GM23338 (cell line): ENCODE measurements around the gene ZNF687. TPM values are rescaled to one million over a fixed set of nuclear protein-coding genes. Genes with fewer than 3 reads are reported as not detected.

Experiments used
- ATAC-seq: fragments of 200-7000 bp; cut with Tn5 transposase; 3 replicates; pipeline ENCODE4 v1.9.1; 2020
- DNase-seq: peaks from one replicate; pipeline ENCODE4 v3.0.0-alpha.2; 2015; ENCODE audit warnings: low spot score
- H2AFZ ChIP-seq: fragments of 200-600 bp; sonication (generic); 2 replicates; pipeline ENCODE4 v1.8.0; 2016; ENCODE audit warnings: antibody characterized with exemption, mild to moderate bottlenecking, moderate library complexity
- H3F3A ChIP-seq: fragments of 200-600 bp; sonication (generic); replicated peaks from 2 replicates; pipeline ENCODE4 v1.8.0; 2017; ENCODE audit warnings: antibody characterized with exemption, mixed run types, low read depth
- H3K27ac ChIP-seq: fragments of 200-600 bp; sonication (generic); 2 replicates; pipeline ENCODE4 v1.6.1; 2016; ENCODE audit warnings: low read depth
- H3K27me3 ChIP-seq: fragments of 200-600 bp; sonication (generic); 2 replicates; pipeline ENCODE4 v1.8.0; 2016; ENCODE audit warnings: mild to moderate bottlenecking, mixed run types, moderate library complexity; ENCODE audit not compliant: insufficient read depth
- H3K36me3 ChIP-seq: fragments of 200-600 bp; sonication (generic); 2 replicates; pipeline ENCODE4 v1.8.0; 2016; ENCODE audit warnings: mild to moderate bottlenecking; ENCODE audit not compliant: insufficient read depth
- H3K4me1 ChIP-seq: fragments of 200-600 bp; sonication (generic); 2 replicates; pipeline ENCODE4 v1.8.0; 2016; ENCODE audit warnings: mild to moderate bottlenecking, moderate library complexity; ENCODE audit not compliant: insufficient read depth
- H3K4me2 ChIP-seq: fragments of 200-600 bp; sonication (generic); 2 replicates; pipeline ENCODE4 v1.7.1; 2017; ENCODE audit warnings: mixed run types
- H3K4me3 ChIP-seq: fragments of 200-600 bp; sonication (generic); 2 replicates; pipeline ENCODE4 v1.6.1; 2016; ENCODE audit warnings: mixed run types
- H3K79me2 ChIP-seq: fragments of 200-600 bp; sonication (generic); replicated peaks from 2 replicates; pipeline ENCODE4 v1.8.0; 2017; ENCODE audit warnings: mild to moderate bottlenecking; ENCODE audit not compliant: insufficient read depth
- H3K9me2 ChIP-seq: fragments of 200-600 bp; sonication (generic); 2 replicates; pipeline ENCODE4 v1.8.0; 2017; ENCODE audit not compliant: insufficient read depth
- H4K20me1 ChIP-seq: fragments of 200-600 bp; sonication (generic); replicated peaks from 2 replicates; pipeline ENCODE4 v1.8.0; 2017; ENCODE audit warnings: mild to moderate bottlenecking; ENCODE audit not compliant: insufficient read depth
- H3K27ac Mint-ChIP-seq: 2 replicates; pipeline ENCODE4 v1.8.0; 2020; ENCODE audit warnings: inconsistent platforms, mild to moderate bottlenecking, moderate library complexity, mixed read lengths
- H3K27me3 Mint-ChIP-seq: 3 replicates; pipeline ENCODE4 v1.8.0; 2022; ENCODE audit warnings: low read depth, mild to moderate bottlenecking, moderate library complexity, mixed read lengths, inconsistent platforms; ENCODE audit not compliant: insufficient read depth, poor library complexity
- H3K36me3 Mint-ChIP-seq: 3 replicates; pipeline ENCODE4 v1.8.0; 2021; ENCODE audit warnings: low read depth, mild to moderate bottlenecking, inconsistent platforms, moderate library complexity, mixed read lengths
- H3K4me1 Mint-ChIP-seq: 3 replicates; pipeline ENCODE4 v1.8.0; 2020; ENCODE audit warnings: mild to moderate bottlenecking, inconsistent platforms, mixed read lengths
- H3K4me3 Mint-ChIP-seq: 3 replicates; pipeline ENCODE4 v1.8.0; 2021; ENCODE audit warnings: moderate library complexity, mild to moderate bottlenecking, inconsistent platforms, mixed read lengths
- H3K9me3 Mint-ChIP-seq: 3 replicates; pipeline ENCODE4 v1.8.0; 2020; ENCODE audit warnings: moderate library complexity, mild to moderate bottlenecking, inconsistent platforms, mixed read lengths
- CREB1 ChIP-seq: fragments of 250-450 bp; sonication (Bioruptor Pico); IDR thresholded peaks from 2 replicates; pipeline ENCODE4 v1.5.0; 2020; ENCODE audit warnings: low read depth, mild to moderate bottlenecking, moderate library complexity
- EZH2 ChIP-seq: fragments of 200-600 bp; sonication (generic); IDR thresholded peaks from one replicate; pipeline ENCODE4 v1.8.0; 2017; ENCODE audit warnings: antibody characterized with exemption, mild to moderate bottlenecking, low read depth; ENCODE audit not compliant: unreplicated experiment
- EZH2phosphoT487 ChIP-seq: fragments of 200-600 bp; sonication (generic); IDR thresholded peaks from one replicate; pipeline ENCODE4 v1.8.1; 2018; ENCODE audit warnings: antibody characterized with exemption; ENCODE audit not compliant: unreplicated experiment
- JUNB ChIP-seq: IDR thresholded peaks from one replicate; pipeline ENCODE4 v1.6.1; 2016; ENCODE audit warnings: antibody characterized with exemption; ENCODE audit not compliant: unreplicated experiment
- NANOG ChIP-seq: IDR thresholded peaks from 2 replicates; pipeline ENCODE4 v1.6.1; 2016; ENCODE audit warnings: antibody characterized with exemption, borderline replicate concordance
- POLR2AphosphoS5 ChIP-seq: IDR thresholded peaks from 2 replicates; pipeline ENCODE4 v1.6.1; 2016; ENCODE audit warnings: antibody characterized with exemption, low read depth
- STAT1 ChIP-seq: IDR thresholded peaks from one replicate; pipeline ENCODE4 v1.6.1; 2016; ENCODE audit warnings: antibody characterized with exemption; ENCODE audit not compliant: unreplicated experiment
- ZNF114 ChIP-seq: fragments of 250-450 bp; sonication (Bioruptor Pico); IDR thresholded peaks from 2 replicates; pipeline ENCODE4 v1.5.0; 2020; ENCODE audit warnings: mild to moderate bottlenecking, moderate library complexity
- ZNF331 ChIP-seq: fragments of 250-450 bp; sonication (Bioruptor Pico); IDR thresholded peaks from 2 replicates; pipeline ENCODE4 v1.5.0; 2020; ENCODE audit warnings: low read depth, mild to moderate bottlenecking, moderate library complexity
- polyA plus RNA-seq: library from polyadenylated mRNA; unstranded; fragments of >200 nt; fragmentation: Nextera tagmentation; extraction: Ambion mirVana; gene quantifications from 2 replicates; pipeline ENCODE4 v1.2.1, GENCODE V29; 2016
- total RNA-seq: library from RNA; depleted of rRNA; stranded (reverse); fragments of >200 nt; shearing (Covaris generic); gene quantifications from 2 replicates; pipeline ENCODE4 v1.2.3, GENCODE V29; 2014
- TF ChIP-seq, protein P1 (sequence below), 2 experiments: fragments of 200-600 bp in 1 of 2; sonication (generic) in 1 of 2; conservative IDR thresholded peaks; 2 replicates each; pipeline versions ENCODE4 v1.5.1 to v1.6.1; 2016 to 2017; ENCODE audit warnings: antibody characterized with exemption in 2 of 2, low read depth in 2 of 2, mild to moderate bottlenecking in 2 of 2, moderate library complexity in 1 of 2
- TF ChIP-seq, protein P2 (sequence below): IDR thresholded peaks from one replicate; pipeline ENCODE4 v1.6.1; 2018; ENCODE audit warnings: antibody characterized with exemption; ENCODE audit not compliant: unreplicated experiment
- TF ChIP-seq, protein P3 (sequence below): fragments of 250-450 bp; sonication (Bioruptor Pico); IDR thresholded peaks from 2 replicates; pipeline ENCODE4 v1.5.0; 2020; ENCODE audit warnings: mild to moderate bottlenecking, moderate library complexity
- TF ChIP-seq, protein P4 (sequence below): IDR thresholded peaks from 2 replicates; pipeline ENCODE4 v1.6.1; 2016; ENCODE audit warnings: antibody characterized with exemption

Gene ZNF687
- total and polyA plus RNA-seq, 2 experiments from 2014 or later = 7.7 to 63.9 TPM

DNA sequence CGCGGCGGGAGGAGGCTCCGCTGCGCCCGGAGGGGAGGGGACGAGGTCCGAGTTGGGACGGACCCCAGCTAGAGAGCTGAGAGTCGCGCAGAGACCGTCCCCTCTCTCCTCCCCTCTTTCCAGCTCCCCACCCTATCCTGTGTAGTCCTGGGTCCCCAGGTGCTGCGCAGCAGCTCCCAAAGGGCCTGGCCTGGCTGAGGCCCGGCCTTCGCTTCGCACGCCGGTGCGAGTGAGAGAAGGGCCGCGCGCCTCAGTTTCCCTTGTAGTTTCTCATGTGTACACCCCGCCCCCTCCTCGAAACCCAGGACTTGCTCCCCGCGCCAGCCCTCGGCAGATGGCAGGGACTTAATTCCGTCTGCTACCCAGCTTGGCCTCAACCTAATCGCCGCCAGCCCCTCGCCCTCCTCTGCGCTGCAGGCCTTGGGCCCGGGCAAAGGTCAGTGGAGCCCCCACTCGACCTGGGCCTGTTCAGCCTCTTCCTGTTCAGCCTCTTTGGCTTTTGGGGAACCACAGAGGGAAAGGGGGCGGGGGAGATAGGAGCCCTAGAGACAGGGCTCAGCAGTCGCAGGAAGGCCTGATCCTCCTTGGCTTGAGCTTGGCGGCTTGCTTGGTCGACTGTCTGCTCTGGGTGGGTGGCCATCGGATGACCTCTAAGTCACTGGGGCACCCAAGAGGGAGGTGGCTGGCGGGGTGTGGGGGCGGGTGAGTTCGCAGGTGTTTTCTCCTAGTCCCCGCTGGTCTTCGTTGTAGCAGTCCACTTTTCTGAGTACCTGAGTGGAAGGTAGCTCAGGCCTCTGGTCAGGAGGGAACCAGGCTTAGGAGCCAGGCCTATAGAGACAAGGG, 1.0 kb downstream of the ZNF687 start:
- Mint-ChIP-seq H3K4me3 (peak overlapping the region; percentile 98), H3K36me3 (peaks cover 36% of the 10 kb centered on the region), H3K9me3 (no peaks in the 10 kb centered on the region), H3K4me1 (peaks cover 19% of the 10 kb centered on the region), H3K27me3 (peaks cover 25% of the 10 kb centered on the region), H3K27ac (peak overlapping the region; percentile 97)
- Histone ChIP-seq H3K9me2 (no peaks in the 10 kb centered on the region), H2AFZ (no peak overlapping the region), H3K36me3 (0 out of 2 replicates have a peak, but pooled peaks cover 8% of the 10 kb centered on the region), H3K79me2 (peaks cover 34% of the 10 kb centered on the region), H3K27ac (peak overlapping the region; percentile 99), H3K4me1 (peaks cover 6% of the 10 kb centered on the region; the same call in 1 of the 2 replicates), H3K4me3 (peak overlapping the region; percentile 95), H3F3A (0 out of 2 replicates have a peak, but pooled peaks cover 10% of the 10 kb centered on the region), H3K4me2 (peak overlapping the region; percentile 99), H3K27me3 (no peaks in the 10 kb centered on the region), H4K20me1 (peaks cover 12% of the 10 kb centered on the region; the same call in 1 of the 2 replicates)
- DNase-seq (peak; percentile 79), ATAC-seq (peak; percentile 21)
- TF ChIP-seq ZNF114 (CRISPR knock-in tag) (no peak), STAT1 (no peak), EZH2 (no peak), POLR2AphosphoS5 (no peak; the same call in 1 of the 2 replicates), CREB1 (CRISPR knock-in tag) (no peak), ZNF331 (CRISPR knock-in tag) (no peak), EZH2phosphoT487 (no peak), JUNB (no peak), NANOG (no peak)
- TF ChIP-seq, protein P1, sequence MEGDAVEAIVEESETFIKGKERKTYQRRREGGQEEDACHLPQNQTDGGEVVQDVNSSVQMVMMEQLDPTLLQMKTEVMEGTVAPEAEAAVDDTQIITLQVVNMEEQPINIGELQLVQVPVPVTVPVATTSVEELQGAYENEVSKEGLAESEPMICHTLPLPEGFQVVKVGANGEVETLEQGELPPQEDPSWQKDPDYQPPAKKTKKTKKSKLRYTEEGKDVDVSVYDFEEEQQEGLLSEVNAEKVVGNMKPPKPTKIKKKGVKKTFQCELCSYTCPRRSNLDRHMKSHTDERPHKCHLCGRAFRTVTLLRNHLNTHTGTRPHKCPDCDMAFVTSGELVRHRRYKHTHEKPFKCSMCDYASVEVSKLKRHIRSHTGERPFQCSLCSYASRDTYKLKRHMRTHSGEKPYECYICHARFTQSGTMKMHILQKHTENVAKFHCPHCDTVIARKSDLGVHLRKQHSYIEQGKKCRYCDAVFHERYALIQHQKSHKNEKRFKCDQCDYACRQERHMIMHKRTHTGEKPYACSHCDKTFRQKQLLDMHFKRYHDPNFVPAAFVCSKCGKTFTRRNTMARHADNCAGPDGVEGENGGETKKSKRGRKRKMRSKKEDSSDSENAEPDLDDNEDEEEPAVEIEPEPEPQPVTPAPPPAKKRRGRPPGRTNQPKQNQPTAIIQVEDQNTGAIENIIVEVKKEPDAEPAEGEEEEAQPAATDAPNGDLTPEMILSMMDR (conservative IDR thresholded peaks at IDR 0.05; ENCODE audit: low read depth in 2 of 2) = no peak
- TF ChIP-seq, protein P2, sequence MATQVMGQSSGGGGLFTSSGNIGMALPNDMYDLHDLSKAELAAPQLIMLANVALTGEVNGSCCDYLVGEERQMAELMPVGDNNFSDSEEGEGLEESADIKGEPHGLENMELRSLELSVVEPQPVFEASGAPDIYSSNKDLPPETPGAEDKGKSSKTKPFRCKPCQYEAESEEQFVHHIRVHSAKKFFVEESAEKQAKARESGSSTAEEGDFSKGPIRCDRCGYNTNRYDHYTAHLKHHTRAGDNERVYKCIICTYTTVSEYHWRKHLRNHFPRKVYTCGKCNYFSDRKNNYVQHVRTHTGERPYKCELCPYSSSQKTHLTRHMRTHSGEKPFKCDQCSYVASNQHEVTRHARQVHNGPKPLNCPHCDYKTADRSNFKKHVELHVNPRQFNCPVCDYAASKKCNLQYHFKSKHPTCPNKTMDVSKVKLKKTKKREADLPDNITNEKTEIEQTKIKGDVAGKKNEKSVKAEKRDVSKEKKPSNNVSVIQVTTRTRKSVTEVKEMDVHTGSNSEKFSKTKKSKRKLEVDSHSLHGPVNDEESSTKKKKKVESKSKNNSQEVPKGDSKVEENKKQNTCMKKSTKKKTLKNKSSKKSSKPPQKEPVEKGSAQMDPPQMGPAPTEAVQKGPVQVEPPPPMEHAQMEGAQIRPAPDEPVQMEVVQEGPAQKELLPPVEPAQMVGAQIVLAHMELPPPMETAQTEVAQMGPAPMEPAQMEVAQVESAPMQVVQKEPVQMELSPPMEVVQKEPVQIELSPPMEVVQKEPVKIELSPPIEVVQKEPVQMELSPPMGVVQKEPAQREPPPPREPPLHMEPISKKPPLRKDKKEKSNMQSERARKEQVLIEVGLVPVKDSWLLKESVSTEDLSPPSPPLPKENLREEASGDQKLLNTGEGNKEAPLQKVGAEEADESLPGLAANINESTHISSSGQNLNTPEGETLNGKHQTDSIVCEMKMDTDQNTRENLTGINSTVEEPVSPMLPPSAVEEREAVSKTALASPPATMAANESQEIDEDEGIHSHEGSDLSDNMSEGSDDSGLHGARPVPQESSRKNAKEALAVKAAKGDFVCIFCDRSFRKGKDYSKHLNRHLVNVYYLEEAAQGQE = no peak
- TF ChIP-seq, protein P3, sequence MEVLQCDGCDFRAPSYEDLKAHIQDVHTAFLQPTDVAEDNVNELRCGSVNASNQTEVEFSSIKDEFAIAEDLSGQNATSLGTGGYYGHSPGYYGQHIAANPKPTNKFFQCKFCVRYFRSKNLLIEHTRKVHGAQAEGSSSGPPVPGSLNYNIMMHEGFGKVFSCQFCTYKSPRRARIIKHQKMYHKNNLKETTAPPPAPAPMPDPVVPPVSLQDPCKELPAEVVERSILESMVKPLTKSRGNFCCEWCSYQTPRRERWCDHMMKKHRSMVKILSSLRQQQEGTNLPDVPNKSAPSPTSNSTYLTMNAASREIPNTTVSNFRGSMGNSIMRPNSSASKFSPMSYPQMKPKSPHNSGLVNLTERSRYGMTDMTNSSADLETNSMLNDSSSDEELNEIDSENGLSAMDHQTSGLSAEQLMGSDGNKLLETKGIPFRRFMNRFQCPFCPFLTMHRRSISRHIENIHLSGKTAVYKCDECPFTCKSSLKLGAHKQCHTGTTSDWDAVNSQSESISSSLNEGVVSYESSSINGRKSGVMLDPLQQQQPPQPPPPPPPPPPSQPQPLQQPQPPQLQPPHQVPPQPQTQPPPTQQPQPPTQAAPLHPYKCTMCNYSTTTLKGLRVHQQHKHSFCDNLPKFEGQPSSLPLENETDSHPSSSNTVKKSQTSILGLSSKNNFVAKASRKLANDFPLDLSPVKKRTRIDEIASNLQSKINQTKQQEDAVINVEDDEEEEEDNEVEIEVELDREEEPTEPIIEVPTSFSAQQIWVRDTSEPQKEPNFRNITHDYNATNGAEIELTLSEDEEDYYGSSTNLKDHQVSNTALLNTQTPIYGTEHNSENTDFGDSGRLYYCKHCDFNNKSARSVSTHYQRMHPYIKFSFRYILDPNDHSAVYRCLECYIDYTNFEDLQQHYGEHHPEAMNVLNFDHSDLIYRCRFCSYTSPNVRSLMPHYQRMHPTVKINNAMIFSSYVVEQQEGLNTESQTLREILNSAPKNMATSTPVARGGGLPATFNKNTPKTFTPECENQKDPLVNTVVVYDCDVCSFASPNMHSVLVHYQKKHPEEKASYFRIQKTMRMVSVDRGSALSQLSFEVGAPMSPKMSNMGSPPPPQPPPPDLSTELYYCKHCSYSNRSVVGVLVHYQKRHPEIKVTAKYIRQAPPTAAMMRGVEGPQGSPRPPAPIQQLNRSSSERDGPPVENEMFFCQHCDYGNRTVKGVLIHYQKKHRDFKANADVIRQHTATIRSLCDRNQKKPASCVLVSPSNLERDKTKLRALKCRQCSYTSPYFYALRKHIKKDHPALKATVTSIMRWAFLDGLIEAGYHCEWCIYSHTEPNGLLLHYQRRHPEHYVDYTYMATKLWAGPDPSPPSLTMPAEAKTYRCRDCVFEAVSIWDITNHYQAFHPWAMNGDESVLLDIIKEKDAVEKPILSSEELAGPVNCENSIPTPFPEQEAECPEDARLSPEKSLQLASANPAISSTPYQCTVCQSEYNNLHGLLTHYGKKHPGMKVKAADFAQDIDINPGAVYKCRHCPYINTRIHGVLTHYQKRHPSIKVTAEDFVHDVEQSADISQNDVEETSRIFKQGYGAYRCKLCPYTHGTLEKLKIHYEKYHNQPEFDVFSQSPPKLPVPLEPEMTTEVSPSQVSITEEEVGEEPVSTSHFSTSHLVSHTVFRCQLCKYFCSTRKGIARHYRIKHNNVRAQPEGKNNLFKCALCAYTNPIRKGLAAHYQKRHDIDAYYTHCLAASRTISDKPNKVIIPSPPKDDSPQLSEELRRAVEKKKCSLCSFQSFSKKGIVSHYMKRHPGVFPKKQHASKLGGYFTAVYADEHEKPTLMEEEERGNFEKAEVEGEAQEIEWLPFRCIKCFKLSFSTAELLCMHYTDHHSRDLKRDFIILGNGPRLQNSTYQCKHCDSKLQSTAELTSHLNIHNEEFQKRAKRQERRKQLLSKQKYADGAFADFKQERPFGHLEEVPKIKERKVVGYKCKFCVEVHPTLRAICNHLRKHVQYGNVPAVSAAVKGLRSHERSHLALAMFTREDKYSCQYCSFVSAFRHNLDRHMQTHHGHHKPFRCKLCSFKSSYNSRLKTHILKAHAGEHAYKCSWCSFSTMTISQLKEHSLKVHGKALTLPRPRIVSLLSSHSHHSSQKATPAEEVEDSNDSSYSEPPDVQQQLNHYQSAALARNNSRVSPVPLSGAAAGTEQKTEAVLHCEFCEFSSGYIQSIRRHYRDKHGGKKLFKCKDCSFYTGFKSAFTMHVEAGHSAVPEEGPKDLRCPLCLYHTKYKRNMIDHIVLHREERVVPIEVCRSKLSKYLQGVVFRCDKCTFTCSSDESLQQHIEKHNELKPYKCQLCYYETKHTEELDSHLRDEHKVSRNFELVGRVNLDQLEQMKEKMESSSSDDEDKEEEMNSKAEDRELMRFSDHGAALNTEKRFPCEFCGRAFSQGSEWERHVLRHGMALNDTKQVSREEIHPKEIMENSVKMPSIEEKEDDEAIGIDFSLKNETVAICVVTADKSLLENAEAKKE (CRISPR knock-in tag) = no peak
- TF ChIP-seq, protein P4, sequence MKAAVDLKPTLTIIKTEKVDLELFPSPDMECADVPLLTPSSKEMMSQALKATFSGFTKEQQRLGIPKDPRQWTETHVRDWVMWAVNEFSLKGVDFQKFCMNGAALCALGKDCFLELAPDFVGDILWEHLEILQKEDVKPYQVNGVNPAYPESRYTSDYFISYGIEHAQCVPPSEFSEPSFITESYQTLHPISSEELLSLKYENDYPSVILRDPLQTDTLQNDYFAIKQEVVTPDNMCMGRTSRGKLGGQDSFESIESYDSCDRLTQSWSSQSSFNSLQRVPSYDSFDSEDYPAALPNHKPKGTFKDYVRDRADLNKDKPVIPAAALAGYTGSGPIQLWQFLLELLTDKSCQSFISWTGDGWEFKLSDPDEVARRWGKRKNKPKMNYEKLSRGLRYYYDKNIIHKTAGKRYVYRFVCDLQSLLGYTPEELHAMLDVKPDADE = no peak
